ENCODE data around the gene KCNMB2.

Gene KCNMB2

DNA sequence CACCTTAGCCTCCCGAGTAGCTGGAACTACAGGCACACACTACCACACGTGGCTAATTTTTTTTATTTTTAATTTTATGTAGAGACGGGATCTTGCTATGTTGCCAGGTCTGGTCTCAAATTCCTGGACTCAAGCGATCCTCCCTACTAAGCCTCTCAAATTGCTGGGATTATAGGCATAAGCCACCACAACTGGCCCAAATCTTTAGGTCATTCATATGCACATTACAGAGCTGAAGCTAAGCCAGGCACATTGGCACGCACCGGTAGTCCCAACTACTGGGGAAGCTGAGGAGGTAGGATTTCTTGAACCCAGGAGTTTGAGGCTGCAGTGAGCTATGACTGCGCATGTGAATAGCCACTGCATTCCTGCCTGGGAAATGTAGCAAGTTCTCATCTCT is 269.5 kb downstream of the KCNMB2 start:
- H3K4me3 ChIP-seq (ENCODE audit: low read length), result no peak overlapping the region
- DNase-seq (ENCODE audit: low read depth), result no peak
- TF ChIP-seq, protein P1, sequence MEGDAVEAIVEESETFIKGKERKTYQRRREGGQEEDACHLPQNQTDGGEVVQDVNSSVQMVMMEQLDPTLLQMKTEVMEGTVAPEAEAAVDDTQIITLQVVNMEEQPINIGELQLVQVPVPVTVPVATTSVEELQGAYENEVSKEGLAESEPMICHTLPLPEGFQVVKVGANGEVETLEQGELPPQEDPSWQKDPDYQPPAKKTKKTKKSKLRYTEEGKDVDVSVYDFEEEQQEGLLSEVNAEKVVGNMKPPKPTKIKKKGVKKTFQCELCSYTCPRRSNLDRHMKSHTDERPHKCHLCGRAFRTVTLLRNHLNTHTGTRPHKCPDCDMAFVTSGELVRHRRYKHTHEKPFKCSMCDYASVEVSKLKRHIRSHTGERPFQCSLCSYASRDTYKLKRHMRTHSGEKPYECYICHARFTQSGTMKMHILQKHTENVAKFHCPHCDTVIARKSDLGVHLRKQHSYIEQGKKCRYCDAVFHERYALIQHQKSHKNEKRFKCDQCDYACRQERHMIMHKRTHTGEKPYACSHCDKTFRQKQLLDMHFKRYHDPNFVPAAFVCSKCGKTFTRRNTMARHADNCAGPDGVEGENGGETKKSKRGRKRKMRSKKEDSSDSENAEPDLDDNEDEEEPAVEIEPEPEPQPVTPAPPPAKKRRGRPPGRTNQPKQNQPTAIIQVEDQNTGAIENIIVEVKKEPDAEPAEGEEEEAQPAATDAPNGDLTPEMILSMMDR (conservative IDR thresholded peaks at IDR 0.05; ENCODE audit: low read length), result no peak

DNA sequence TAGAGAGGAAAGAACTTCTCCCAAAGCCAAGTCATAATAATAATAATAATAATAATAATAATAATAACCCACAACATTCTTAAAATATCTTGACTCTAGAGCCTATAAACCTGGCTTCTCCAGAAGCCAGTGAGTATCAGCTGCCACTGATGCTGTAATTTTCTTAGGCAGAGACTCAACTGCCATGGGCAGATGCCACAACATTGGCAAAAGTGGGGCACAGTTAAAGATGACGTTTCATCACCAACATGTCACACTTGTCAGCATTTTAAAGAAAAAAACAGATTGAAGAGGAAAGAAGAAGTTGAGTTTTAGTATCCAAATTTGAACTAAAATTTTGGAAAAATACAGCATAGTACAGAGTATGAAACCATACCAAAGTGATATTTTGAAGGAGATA is 270.4 kb downstream of the KCNMB2 start:
- H3K4me3 ChIP-seq (ENCODE audit: low read length), result no peak overlapping the region
- TF ChIP-seq, protein P1 (conservative IDR thresholded peaks at IDR 0.05; ENCODE audit: low read length), result no peak

DNA sequence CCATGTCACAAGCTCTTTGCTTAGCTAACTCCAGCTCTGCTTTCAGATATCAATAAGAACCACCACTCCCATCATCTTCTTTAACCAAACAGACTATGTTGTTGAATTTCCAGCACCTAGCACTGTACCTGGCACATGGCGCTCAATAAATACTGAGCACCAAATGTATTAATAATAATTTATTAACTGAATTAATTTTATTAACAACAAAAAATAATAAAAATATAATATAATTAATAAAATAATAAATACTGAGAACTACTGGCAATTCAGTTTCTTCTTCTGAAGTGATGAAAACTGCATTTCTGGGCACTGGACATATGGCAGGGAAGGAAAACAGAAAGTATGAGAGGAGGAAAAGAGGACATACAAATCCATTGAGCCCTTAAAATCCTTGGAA is 271.5 kb downstream of the KCNMB2 start:
- DNase-seq (ENCODE audit: low read depth), result no peak
- no peak overlapping the region for H3K4me3 ChIP-seq (ENCODE audit: low read length)
- TF ChIP-seq, protein P1 (conservative IDR thresholded peaks at IDR 0.05; ENCODE audit: low read length), result no peak

More for the DNA sequence above, 270.4 kb downstream of the KCNMB2 start:
- no peak for DNase-seq (ENCODE audit: low read depth)

GRCh38 chr3:178808748-178809147 is 272.5 kb downstream of the KCNMB2 start:
- TF ChIP-seq, protein P1 (conservative IDR thresholded peaks at IDR 0.05; ENCODE audit: low read length), result no peak
- H3K4me3 ChIP-seq (ENCODE audit: low read length), result no peak overlapping the region
- no peak for DNase-seq (ENCODE audit: low read depth)

DNA sequence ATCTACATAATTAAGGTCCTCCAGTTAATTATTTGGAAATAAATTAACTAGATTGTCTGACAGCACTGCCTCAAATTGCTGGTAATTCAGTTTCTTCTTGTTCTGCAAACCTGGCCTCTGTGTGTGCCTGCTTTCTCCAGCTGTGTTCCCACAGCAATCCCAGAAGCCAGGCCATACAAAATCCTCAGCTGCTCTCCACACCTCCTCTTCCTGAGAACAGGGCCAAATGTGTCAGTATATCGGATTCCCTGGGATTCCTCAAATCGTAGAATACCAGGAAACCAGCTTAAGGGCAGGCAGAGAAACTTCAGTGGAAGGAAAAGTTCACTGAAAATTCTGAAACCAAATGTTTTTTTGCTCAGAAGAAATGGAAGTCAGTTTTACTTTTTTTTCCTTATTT is 273.9 kb downstream of the KCNMB2 start:
- TF ChIP-seq, protein P1 (conservative IDR thresholded peaks at IDR 0.05; ENCODE audit: low read length), result no peak
- no peak for DNase-seq (ENCODE audit: low read depth)
- H3K4me3 ChIP-seq (ENCODE audit: low read length), result no peak overlapping the region

DNA sequence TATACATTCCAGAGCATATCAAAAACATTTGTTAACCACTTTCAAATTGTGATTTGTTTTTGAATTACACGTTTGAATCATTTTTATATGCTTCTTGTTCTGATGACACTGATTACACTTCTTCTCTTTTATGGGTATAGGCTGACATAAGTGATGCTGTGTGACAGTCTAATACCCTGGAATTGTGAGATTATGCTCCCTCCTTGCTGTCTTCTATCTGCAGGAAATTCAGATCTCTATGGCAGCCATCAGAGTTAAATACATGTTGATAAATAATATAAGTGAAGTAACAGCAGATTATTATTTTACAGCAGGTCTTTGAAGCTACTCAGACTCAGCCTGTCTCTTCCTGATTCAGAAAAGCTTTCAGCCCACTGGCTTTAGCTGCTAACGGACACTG is 286.5 kb downstream of the KCNMB2 start:
- TF ChIP-seq, protein P1 (conservative IDR thresholded peaks at IDR 0.05; ENCODE audit: low read length), result no peak
- H3K4me3 ChIP-seq (ENCODE audit: low read length), result no peak overlapping the region

GRCh38 chr3:178823150-178823549 is 286.9 kb downstream of the KCNMB2 start:
- no peak for DNase-seq (ENCODE audit: low read depth)
- TF ChIP-seq, protein P1 (conservative IDR thresholded peaks at IDR 0.05; ENCODE audit: low read length), result no peak
- no peak overlapping the region for H3K4me3 ChIP-seq (ENCODE audit: low read length)

More for the DNA sequence above, 286.5 kb downstream of the KCNMB2 start:
- no peak for DNase-seq (ENCODE audit: low read depth)
